ENCODE data around the gene GPR32.

- TF ChIP-seq CTCF (IDR thresholded peaks at IDR 0.05) (no peak), POLR2A (IDR thresholded peaks at IDR 0.05) (no peak)
These were observed 33.9 kb upstream of the GPR32 start for GRCh38 chr19:50736338-50736737.

All from adrenal gland (tissue), 5 donors.